H9 (cell line): ENCODE data around the gene HECW1. TPM values are rescaled to one million over a fixed set of nuclear protein-coding genes. Genes with fewer than 3 reads are reported as not detected.

Experiments
- DNase-seq: peaks from one replicate; pipeline ENCODE4 v3.0.0-alpha.2; 2017
- H2AFZ ChIP-seq: one replicate; pipeline ENCODE4 v1.6.1; 2013; ENCODE audit warnings: mild to moderate bottlenecking, low read length, control low read depth, moderate library complexity
- H2AK5ac ChIP-seq: 2 replicates; pipeline ENCODE4 v1.6.1; 2013; ENCODE audit warnings: low read length, control low read depth, mixed read lengths; ENCODE audit not compliant: insufficient read length
- H2BK120ac ChIP-seq: one replicate; pipeline ENCODE4 v1.6.1; 2013; ENCODE audit warnings: low read depth, mild to moderate bottlenecking, low read length, control low read depth, inconsistent platforms; ENCODE audit not compliant: poor library complexity, severe bottlenecking
- H2BK12ac ChIP-seq: 2 replicates; pipeline ENCODE4 v1.6.1; 2013; ENCODE audit warnings: low read length, control low read depth, mixed read lengths, low read depth; ENCODE audit not compliant: insufficient read length
- H2BK15ac ChIP-seq: 2 replicates; pipeline ENCODE4 v1.6.1; 2013; ENCODE audit warnings: low read depth, low read length, control low read depth
- H2BK20ac ChIP-seq: one replicate; pipeline ENCODE4 v1.6.1; 2013; ENCODE audit warnings: low read depth, mild to moderate bottlenecking, low read length, control low read depth, inconsistent platforms; ENCODE audit not compliant: poor library complexity, severe bottlenecking
- H2BK5ac ChIP-seq: 2 replicates; pipeline ENCODE4 v1.6.1; 2013; ENCODE audit warnings: low read length, control low read depth, mixed read lengths; ENCODE audit not compliant: insufficient read length
- H3K14ac ChIP-seq: 2 replicates; pipeline ENCODE4 v1.6.1; 2013; ENCODE audit warnings: low read length, control low read depth; ENCODE audit not compliant: insufficient read depth
- H3K18ac ChIP-seq: 2 replicates; pipeline ENCODE4 v1.6.1; 2013; ENCODE audit warnings: low read depth, mild to moderate bottlenecking, mixed read lengths, low read length, control low read depth; ENCODE audit not compliant: insufficient read length
- H3K23ac ChIP-seq: 2 replicates; pipeline ENCODE4 v1.6.1; 2013; ENCODE audit warnings: low read length, control low read depth, mixed read lengths, low read depth; ENCODE audit not compliant: insufficient read length
- H3K23me2 ChIP-seq: 2 replicates; pipeline ENCODE4 v1.6.1; 2013; ENCODE audit warnings: low read depth, mild to moderate bottlenecking, mixed read lengths, low read length, control low read depth; ENCODE audit not compliant: insufficient read length, poor library complexity, severe bottlenecking
- H3K27ac ChIP-seq: 2 replicates; pipeline ENCODE4 v1.5.1; 2013; ENCODE audit warnings: low read length, control low read depth, mixed read lengths, low read depth; ENCODE audit not compliant: insufficient read length
- H3K27me3 ChIP-seq: 2 replicates; pipeline ENCODE4 v1.6.1; 2013; ENCODE audit warnings: low read length, control low read depth, inconsistent platforms; ENCODE audit not compliant: insufficient read depth
- H3K4ac ChIP-seq: 2 replicates; pipeline ENCODE4 v1.6.1; 2013; ENCODE audit warnings: low read depth, mild to moderate bottlenecking, control low read depth, inconsistent platforms, low read length, moderate library complexity
- H3K4me1 ChIP-seq: 2 replicates; pipeline ENCODE4 v1.6.1; 2013; ENCODE audit warnings: low read length, control low read depth, inconsistent platforms; ENCODE audit not compliant: insufficient read depth
- H3K4me2 ChIP-seq: 2 replicates; pipeline ENCODE4 v1.6.1; 2013; ENCODE audit warnings: low read length, control low read depth, mixed read lengths; ENCODE audit not compliant: insufficient read length, insufficient read depth
- H3K56ac ChIP-seq: 2 replicates; pipeline ENCODE4 v1.6.1; 2013; ENCODE audit warnings: low read depth, mild to moderate bottlenecking, mixed read lengths, low read length, control low read depth; ENCODE audit not compliant: insufficient read length
- H3K79me1 ChIP-seq: 2 replicates; pipeline ENCODE4 v1.6.1; 2013; ENCODE audit warnings: low read depth, mild to moderate bottlenecking, moderate library complexity, low read length, control low read depth, inconsistent platforms; ENCODE audit not compliant: insufficient read depth, poor library complexity, severe bottlenecking
- H3K79me2 ChIP-seq: 2 replicates; pipeline ENCODE4 v1.6.1; 2013; ENCODE audit warnings: low read length, control low read depth, inconsistent platforms; ENCODE audit not compliant: insufficient read depth
- H3K9ac ChIP-seq: 2 replicates; pipeline ENCODE4 v1.6.1; 2013; ENCODE audit warnings: low read length, control low read depth, mixed read lengths; ENCODE audit not compliant: insufficient read length; ENCODE audit errors: extremely low read depth
- H3K9me3 ChIP-seq: one replicate; pipeline ENCODE4 v1.6.1; 2013; ENCODE audit warnings: low read depth, low read length, inconsistent platforms; ENCODE audit not compliant: control insufficient read depth
- H3T11ph ChIP-seq: one replicate; pipeline ENCODE4 v1.6.1; 2013; ENCODE audit warnings: mild to moderate bottlenecking, low read length, control low read depth, inconsistent platforms
- H4K20me1 ChIP-seq: one replicate; pipeline ENCODE4 v1.6.1; 2013; ENCODE audit not compliant: control insufficient read depth, insufficient read length, insufficient read depth
- H4K5ac ChIP-seq: 2 replicates; pipeline ENCODE4 v1.6.1; 2013; ENCODE audit warnings: low read depth, mild to moderate bottlenecking, mixed read lengths, low read length, control low read depth; ENCODE audit not compliant: insufficient read length
- H4K8ac ChIP-seq: replicated peaks from 2 replicates; pipeline ENCODE4 v1.6.1; 2013; ENCODE audit warnings: low read length, control low read depth, mixed read lengths, low read depth; ENCODE audit not compliant: insufficient read length
- H4K91ac ChIP-seq: 2 replicates; pipeline ENCODE4 v1.6.1; 2013; ENCODE audit warnings: low read depth, mild to moderate bottlenecking, moderate library complexity, mixed read lengths, low read length, control low read depth; ENCODE audit not compliant: insufficient read length
- H3K27ac Mint-ChIP-seq, 3 experiments: 2 replicates in 2 of 3; 3 replicates in 1 of 3; pipeline ENCODE4 v1.8.0; 2020 to 2021; ENCODE audit warnings: mixed read lengths in 3 of 3, mild to moderate bottlenecking in 1 of 3, moderate library complexity in 1 of 3
- H3K27me3 Mint-ChIP-seq: 2 replicates; pipeline ENCODE4 v1.8.0; 2021; ENCODE audit warnings: low read depth, mild to moderate bottlenecking, moderate library complexity, mixed read lengths
- H3K36me3 Mint-ChIP-seq, 3 experiments: 2 replicates in 2 of 3; 3 replicates in 1 of 3; pipeline ENCODE4 v1.8.0; 2020 to 2021; ENCODE audit warnings: low read depth in 3 of 3, mixed read lengths in 3 of 3; ENCODE audit not compliant: insufficient read depth in 1 of 3
- H3K4me1 Mint-ChIP-seq, 2 experiments: 2 replicates each; pipeline ENCODE4 v1.8.0; 2020; ENCODE audit warnings: mixed read lengths in 2 of 2
- H3K4me3 Mint-ChIP-seq, 2 experiments: 2 replicates in 1 of 2; 3 replicates in 1 of 2; pipeline ENCODE4 v1.8.0; 2020 to 2021; ENCODE audit warnings: mild to moderate bottlenecking in 2 of 2, mixed read lengths in 2 of 2, moderate library complexity in 1 of 2
- H3K9me3 Mint-ChIP-seq, 2 experiments: 2 replicates in 1 of 2; 3 replicates in 1 of 2; pipeline ENCODE4 v1.8.0; 2020; ENCODE audit warnings: mild to moderate bottlenecking in 2 of 2, mixed read lengths in 2 of 2, moderate library complexity in 1 of 2
- WGBS: extraction: QIAGEN DNeasy Blood & Tissue Kit; methylation state at CpG from one replicate; pipeline ENCODE4 v1.1.7; 2013; ENCODE audit warnings: missing lambda C conversion rate, low lambda C conversion rate, mixed read lengths; ENCODE audit not compliant: insufficient read length; ENCODE audit errors: extremely low coverage; 5-methylcytosine and 5-hydroxymethylcytosine counted together
- total RNA-seq: library from RNA; stranded (reverse); gene quantifications from 2 replicates; pipeline ENCODE4 v1.2.1, GENCODE V29; 2021
- TF ChIP-seq, protein P1 (sequence below): fragments of 200-600 bp; sonication (generic); conservative IDR thresholded peaks from 3 replicates; pipeline ENCODE4 v1.8.0; 2021; ENCODE audit warnings: antibody characterized with exemption, mild to moderate bottlenecking

Gene HECW1
- total RNA-seq, 1 experiment from 2014 or later: 5.0 TPM

DNA sequence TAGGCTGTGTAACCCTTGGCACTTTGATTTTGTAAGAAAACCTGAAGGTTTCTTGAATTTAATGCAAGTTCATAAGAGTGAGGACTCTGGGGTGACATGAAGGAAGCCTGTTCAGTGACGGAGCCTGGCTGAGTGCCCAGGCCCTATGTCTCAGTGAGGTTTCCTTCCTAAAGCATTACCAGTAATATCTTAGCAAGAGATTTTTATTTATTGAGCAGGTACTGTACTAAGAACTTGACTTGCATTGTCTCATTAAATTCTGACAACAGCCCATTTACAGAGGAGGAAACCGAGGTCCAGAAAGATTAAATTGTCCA, 197.2 kb downstream of the HECW1 start:
- no peak overlapping the region for H3K4me3 Mint-ChIP-seq
- Histone ChIP-seq H4K20me1 (no peaks in the 10 kb centered on the region), H2AFZ (no peak overlapping the region), H3K23me2 (no peaks in the 10 kb centered on the region), H3K18ac (no peak overlapping the region), H3K9ac (no peak overlapping the region), H2BK5ac (no peak overlapping the region), H3K4me1 (no peaks in the 10 kb centered on the region), H2BK12ac (no peak overlapping the region), H2BK20ac (no peak overlapping the region), H3K56ac (no peak overlapping the region), H4K8ac (no peak overlapping the region), H3K79me1 (no peaks in the 10 kb centered on the region), H3K14ac (no peak overlapping the region), H2BK120ac (no peak overlapping the region), H3K79me2 (no peaks in the 10 kb centered on the region), H4K91ac (no peak overlapping the region), H3K27me3 (no peaks in the 10 kb centered on the region), H3K9me3 (no peaks in the 10 kb centered on the region), H3T11ph (no peak overlapping the region), H3K27ac (no peak overlapping the region), H2AK5ac (no peak overlapping the region), H4K5ac (no peak overlapping the region), H2BK15ac (no peak overlapping the region), H3K4ac (no peak overlapping the region), H3K23ac (no peak overlapping the region), H3K4me2 (no peak overlapping the region)
- no peaks in the 10 kb centered on the region for H3K9me3 Mint-ChIP-seq
- no peak overlapping the region for H3K27ac Mint-ChIP-seq
- H3K4me1 Mint-ChIP-seq: peaks cover 9 to 18% of the 10 kb centered on the region in 2 experiments
- no peaks in the 10 kb centered on the region for H3K27me3 Mint-ChIP-seq
- H3K36me3 Mint-ChIP-seq: no peaks in the 10 kb centered on the region
- DNase-seq: no peak
- no CpG with 5 or more reads among the region's 2 CpGs for WGBS
- TF ChIP-seq, protein P1, sequence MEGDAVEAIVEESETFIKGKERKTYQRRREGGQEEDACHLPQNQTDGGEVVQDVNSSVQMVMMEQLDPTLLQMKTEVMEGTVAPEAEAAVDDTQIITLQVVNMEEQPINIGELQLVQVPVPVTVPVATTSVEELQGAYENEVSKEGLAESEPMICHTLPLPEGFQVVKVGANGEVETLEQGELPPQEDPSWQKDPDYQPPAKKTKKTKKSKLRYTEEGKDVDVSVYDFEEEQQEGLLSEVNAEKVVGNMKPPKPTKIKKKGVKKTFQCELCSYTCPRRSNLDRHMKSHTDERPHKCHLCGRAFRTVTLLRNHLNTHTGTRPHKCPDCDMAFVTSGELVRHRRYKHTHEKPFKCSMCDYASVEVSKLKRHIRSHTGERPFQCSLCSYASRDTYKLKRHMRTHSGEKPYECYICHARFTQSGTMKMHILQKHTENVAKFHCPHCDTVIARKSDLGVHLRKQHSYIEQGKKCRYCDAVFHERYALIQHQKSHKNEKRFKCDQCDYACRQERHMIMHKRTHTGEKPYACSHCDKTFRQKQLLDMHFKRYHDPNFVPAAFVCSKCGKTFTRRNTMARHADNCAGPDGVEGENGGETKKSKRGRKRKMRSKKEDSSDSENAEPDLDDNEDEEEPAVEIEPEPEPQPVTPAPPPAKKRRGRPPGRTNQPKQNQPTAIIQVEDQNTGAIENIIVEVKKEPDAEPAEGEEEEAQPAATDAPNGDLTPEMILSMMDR: no peak
